Measurements from ENCODE around the gene KCNF1.

DNA sequence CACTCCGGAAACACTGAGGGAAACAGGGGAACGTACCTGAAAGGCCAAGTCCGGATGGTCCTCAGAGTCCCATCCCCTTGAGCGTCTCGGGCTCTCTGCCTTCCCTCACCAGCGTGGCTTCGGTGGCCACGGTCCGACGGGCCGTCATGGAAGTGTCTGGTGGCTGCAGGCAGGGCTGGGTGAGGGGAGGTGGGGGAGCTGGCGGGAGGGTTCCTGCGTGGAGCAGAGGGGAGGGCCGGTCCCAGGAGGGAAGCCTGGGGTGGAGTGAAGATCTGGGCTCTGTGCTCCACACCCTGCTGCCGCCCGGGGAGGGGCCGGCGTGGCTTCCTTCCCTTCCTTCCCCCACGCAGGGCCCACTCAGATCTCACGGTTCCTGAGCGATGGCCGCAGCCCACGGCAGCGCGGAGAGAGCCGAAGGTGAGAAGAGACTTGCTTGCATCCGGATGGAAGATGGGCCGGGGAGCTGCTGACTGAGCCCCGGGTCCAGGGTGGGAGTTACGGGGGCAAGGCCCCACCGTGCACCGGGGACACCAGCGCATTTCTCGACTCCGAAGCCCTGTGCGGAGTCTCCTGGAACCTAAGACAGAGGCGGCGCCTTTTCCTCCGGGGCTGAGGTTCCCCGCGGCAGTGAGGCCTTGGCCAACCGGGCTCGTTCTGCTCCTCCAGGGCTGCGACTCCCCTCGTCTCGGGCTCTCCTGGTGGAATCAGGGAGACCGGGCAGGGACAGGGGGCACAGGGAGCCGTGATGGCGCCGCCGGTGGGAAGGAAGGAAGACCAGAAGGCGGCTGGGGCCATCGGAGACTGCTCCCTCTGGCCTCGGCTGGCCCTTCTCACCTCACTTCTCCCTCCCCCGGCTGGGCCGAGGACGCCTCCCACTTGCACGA, 49.1 kb downstream of the KCNF1 start:
- TF ChIP-seq, protein P1, sequence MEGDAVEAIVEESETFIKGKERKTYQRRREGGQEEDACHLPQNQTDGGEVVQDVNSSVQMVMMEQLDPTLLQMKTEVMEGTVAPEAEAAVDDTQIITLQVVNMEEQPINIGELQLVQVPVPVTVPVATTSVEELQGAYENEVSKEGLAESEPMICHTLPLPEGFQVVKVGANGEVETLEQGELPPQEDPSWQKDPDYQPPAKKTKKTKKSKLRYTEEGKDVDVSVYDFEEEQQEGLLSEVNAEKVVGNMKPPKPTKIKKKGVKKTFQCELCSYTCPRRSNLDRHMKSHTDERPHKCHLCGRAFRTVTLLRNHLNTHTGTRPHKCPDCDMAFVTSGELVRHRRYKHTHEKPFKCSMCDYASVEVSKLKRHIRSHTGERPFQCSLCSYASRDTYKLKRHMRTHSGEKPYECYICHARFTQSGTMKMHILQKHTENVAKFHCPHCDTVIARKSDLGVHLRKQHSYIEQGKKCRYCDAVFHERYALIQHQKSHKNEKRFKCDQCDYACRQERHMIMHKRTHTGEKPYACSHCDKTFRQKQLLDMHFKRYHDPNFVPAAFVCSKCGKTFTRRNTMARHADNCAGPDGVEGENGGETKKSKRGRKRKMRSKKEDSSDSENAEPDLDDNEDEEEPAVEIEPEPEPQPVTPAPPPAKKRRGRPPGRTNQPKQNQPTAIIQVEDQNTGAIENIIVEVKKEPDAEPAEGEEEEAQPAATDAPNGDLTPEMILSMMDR (IDR thresholded peaks at IDR 0.05): no peak
- TF ChIP-seq POLR2A (IDR thresholded peaks at IDR 0.05) (no peak), EP300 (IDR thresholded peaks at IDR 0.05) (no peak)
